A549 (cell line): ENCODE measurements around the gene FTCD.

Experiments
- CTCF ChIP-seq: fragments of >200 bp; sonication (Bioruptor Twin); formaldehyde crosslinking; IDR thresholded peaks from 3 replicates; pipeline ENCODE4 v1.5.1; 2016
- E2F6 ChIP-seq: IDR thresholded peaks from 2 replicates; pipeline ENCODE4 v1.6.1; 2012; ENCODE audit warnings: low read depth, borderline replicate concordance
- EP300 ChIP-seq, 2 experiments: fragments of >200 bp; sonication (Bioruptor Twin); formaldehyde crosslinking; IDR thresholded peaks; 2 replicates in 1 of 2; 3 replicates in 1 of 2; pipeline ENCODE4 v1.6.1; 2016 to 2017
- JUN ChIP-seq, 2 experiments: fragments of >200 bp; sonication (Bioruptor Twin); formaldehyde crosslinking; IDR thresholded peaks; 2 replicates in 1 of 2; 3 replicates in 1 of 2; pipeline ENCODE4 v1.6.1; 2016 to 2017
- JUNB ChIP-seq: fragments of >200 bp; sonication (Bioruptor Twin); formaldehyde crosslinking; IDR thresholded peaks from 2 replicates; pipeline ENCODE4 v1.6.1; 2016
- MAFK ChIP-seq: fragments of 450-650 bp; IDR thresholded peaks from 2 replicates; pipeline ENCODE4 v1.6.1; 2014; ENCODE audit not compliant: partially characterized antibody
- MYC ChIP-seq: IDR thresholded peaks from 2 replicates; pipeline ENCODE4 v1.6.1; 2012; ENCODE audit warnings: mild to moderate bottlenecking, inconsistent platforms, low read length, improper control_type of control experiment, borderline replicate concordance
- PBX3 ChIP-seq: IDR thresholded peaks from 2 replicates; pipeline ENCODE4 v1.6.1; 2012
- RAD21 ChIP-seq, 2 experiments: fragments of >200 bp in 1 of 2; sonication (Bioruptor Twin) in 1 of 2; formaldehyde crosslinking in 1 of 2; IDR thresholded peaks in 1 of 2; conservative IDR thresholded peaks in 1 of 2; 2 replicates in 1 of 2; 3 replicates in 1 of 2; pipeline ENCODE4 v1.6.1; 2012 to 2018; ENCODE audit warnings: inconsistent platforms in 1 of 2
- TF ChIP-seq, protein P1 (sequence below): fragments of >200 bp; sonication (Bioruptor Twin); formaldehyde crosslinking; IDR thresholded peaks from 3 replicates; pipeline ENCODE4 v1.6.1; 2016
- TF ChIP-seq, protein P2 (sequence below): IDR thresholded peaks from 2 replicates; pipeline ENCODE4 v1.6.1; 2012

GRCh38 chr21:46151989-46152926 lies 3.1 kb downstream of the FTCD start:
- TF ChIP-seq E2F6 = no peak
- TF ChIP-seq, protein P1, sequence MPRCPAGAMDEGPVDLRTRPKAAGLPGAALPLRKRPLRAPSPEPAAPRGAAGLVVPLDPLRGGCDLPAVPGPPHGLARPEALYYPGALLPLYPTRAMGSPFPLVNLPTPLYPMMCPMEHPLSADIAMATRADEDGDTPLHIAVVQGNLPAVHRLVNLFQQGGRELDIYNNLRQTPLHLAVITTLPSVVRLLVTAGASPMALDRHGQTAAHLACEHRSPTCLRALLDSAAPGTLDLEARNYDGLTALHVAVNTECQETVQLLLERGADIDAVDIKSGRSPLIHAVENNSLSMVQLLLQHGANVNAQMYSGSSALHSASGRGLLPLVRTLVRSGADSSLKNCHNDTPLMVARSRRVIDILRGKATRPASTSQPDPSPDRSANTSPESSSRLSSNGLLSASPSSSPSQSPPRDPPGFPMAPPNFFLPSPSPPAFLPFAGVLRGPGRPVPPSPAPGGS = no peak
- TF ChIP-seq CTCF = no peak
- TF ChIP-seq MYC = no peak
- TF ChIP-seq PBX3 = no peak
- no peak for TF ChIP-seq JUNB
- TF ChIP-seq RAD21 (conservative IDR thresholded peaks at IDR 0.05 in 1 of 2, IDR thresholded peaks at IDR 0.05 in 1 of 2) = no peak
- no peak for TF ChIP-seq MAFK
- TF ChIP-seq JUN (IDR thresholded peaks at IDR 0.05) = no peak
- TF ChIP-seq EP300 (IDR thresholded peaks at IDR 0.05) = no peak
- TF ChIP-seq, protein P2, sequence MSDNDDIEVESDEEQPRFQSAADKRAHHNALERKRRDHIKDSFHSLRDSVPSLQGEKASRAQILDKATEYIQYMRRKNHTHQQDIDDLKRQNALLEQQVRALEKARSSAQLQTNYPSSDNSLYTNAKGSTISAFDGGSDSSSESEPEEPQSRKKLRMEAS = no peak
